Neural cell (in vitro differentiated cells): ENCODE data around the gene RAB9A. TPM values are rescaled to one million over a fixed set of nuclear protein-coding genes. Genes with fewer than 3 reads are reported as not detected.

Source experiments
- H2AFZ ChIP-seq: fragments of 200-600, 300-800 bp; sonication (generic), shearing (Covaris generic); 2 replicates; pipeline ENCODE4 v1.6.0; 2014; ENCODE audit warnings: low read depth, mild to moderate bottlenecking, antibody characterized with exemption, low read length, moderate library complexity
- H3F3A ChIP-seq: fragments of 200-600 bp; shearing (Covaris generic); 2 replicates; pipeline ENCODE4 v1.6.1; 2016; ENCODE audit warnings: mild to moderate bottlenecking, moderate library complexity, mixed read lengths, antibody characterized with exemption, low read length; ENCODE audit not compliant: insufficient read depth, poor library complexity, severe bottlenecking
- H3K27ac ChIP-seq: fragments of 200-600, 300-800 bp; sonication (generic), shearing (Covaris generic); 2 replicates; pipeline ENCODE4 v1.5.1; 2014; ENCODE audit warnings: mild to moderate bottlenecking, low read length, moderate library complexity
- H3K27me3 ChIP-seq: fragments of 300-800, 200-600 bp; sonication (generic), shearing (Covaris generic); 2 replicates; pipeline ENCODE4 v1.6.0; 2014; ENCODE audit warnings: mild to moderate bottlenecking, low read depth, low read length, moderate library complexity; ENCODE audit not compliant: insufficient read depth
- H3K36me3 ChIP-seq: fragments of 300-800, 200-600 bp; sonication (generic), shearing (Covaris generic); 2 replicates; pipeline ENCODE4 v1.5.1; 2014; ENCODE audit warnings: mild to moderate bottlenecking, antibody characterized with exemption, low read length, moderate library complexity; ENCODE audit not compliant: insufficient read depth
- H3K4me2 ChIP-seq: fragments of 300-800, 200-600 bp; sonication (generic), shearing (Covaris generic); 2 replicates; pipeline ENCODE4 v1.6.0; 2014; ENCODE audit warnings: mild to moderate bottlenecking, low read length
- H3K4me3 ChIP-seq: fragments of 300-800, 200-600 bp; sonication (generic), shearing (Covaris generic); 2 replicates; pipeline ENCODE4 v1.5.1; 2014; ENCODE audit warnings: mild to moderate bottlenecking, low read length, moderate library complexity
- H3K79me2 ChIP-seq: fragments of 200-600 bp; shearing (Covaris generic); replicated peaks from 2 replicates; pipeline ENCODE4 v1.6.0; 2014; ENCODE audit warnings: mild to moderate bottlenecking, low read length, moderate library complexity; ENCODE audit not compliant: insufficient read depth
- H3K9ac ChIP-seq: fragments of 300-800, 200-600 bp; sonication (generic), shearing (Covaris generic); 2 replicates; pipeline ENCODE4 v1.6.1; 2016; ENCODE audit warnings: mild to moderate bottlenecking, low read length, mixed read lengths
- H3K9me2 ChIP-seq: fragments of 200-600 bp; shearing (Covaris generic); 2 replicates; pipeline ENCODE4 v1.6.1; 2016; ENCODE audit warnings: mild to moderate bottlenecking, low read length, mixed read lengths; ENCODE audit not compliant: insufficient read depth
- H3K9me3 ChIP-seq: fragments of 200-600, 300-800 bp; sonication (generic), shearing (Covaris generic); 2 replicates; pipeline ENCODE4 v1.6.1; 2016; ENCODE audit warnings: mild to moderate bottlenecking, mixed run types, low read length, moderate library complexity, mixed read lengths
- H4K20me1 ChIP-seq: fragments of 200-600 bp; shearing (Covaris generic); 2 replicates; pipeline ENCODE4 v1.6.1; 2016; ENCODE audit warnings: mild to moderate bottlenecking, mixed run types; ENCODE audit not compliant: insufficient read depth
- CTCF ChIP-seq: fragments of 450-650 bp; IDR thresholded peaks from 2 replicates; pipeline ENCODE4 v1.5.1; 2014; ENCODE audit warnings: antibody characterized with exemption, mild to moderate bottlenecking, moderate library complexity; ENCODE audit not compliant: poor library complexity, severe bottlenecking
- EP300 ChIP-seq: fragments of 450-650 bp; conservative IDR thresholded peaks from 2 replicates; pipeline ENCODE4 v1.6.1; 2014; ENCODE audit warnings: antibody characterized with exemption, mild to moderate bottlenecking, moderate library complexity; ENCODE audit not compliant: poor library complexity, severe bottlenecking
- EZH2 ChIP-seq: fragments of 200-600, 300-800 bp; shearing (Covaris generic), sonication (generic); IDR thresholded peaks from 2 replicates; pipeline ENCODE4 v1.6.1; 2014; ENCODE audit warnings: antibody characterized with exemption, low read length, borderline replicate concordance, mild to moderate bottlenecking; ENCODE audit not compliant: insufficient read depth, poor library complexity, severe bottlenecking
- MXI1 ChIP-seq: fragments of 450-650 bp; conservative IDR thresholded peaks from 2 replicates; pipeline ENCODE4 v1.6.1; 2014; ENCODE audit warnings: antibody characterized with exemption, mild to moderate bottlenecking; ENCODE audit not compliant: poor library complexity, severe bottlenecking
- POLR2AphosphoS5 ChIP-seq: IDR thresholded peaks from 2 replicates; pipeline ENCODE4 v1.6.1; 2012
- RAD21 ChIP-seq: fragments of 450-650 bp; conservative IDR thresholded peaks from 2 replicates; pipeline ENCODE4 v1.6.1; 2014; ENCODE audit warnings: antibody characterized with exemption, mild to moderate bottlenecking, moderate library complexity
- REST ChIP-seq: IDR thresholded peaks from 2 replicates; pipeline ENCODE4 v1.6.1; 2012; ENCODE audit warnings: borderline replicate concordance
- SMC3 ChIP-seq: fragments of 450-650 bp; conservative IDR thresholded peaks from 2 replicates; pipeline ENCODE4 v1.6.1; 2014; ENCODE audit warnings: antibody characterized with exemption, mild to moderate bottlenecking, moderate library complexity; ENCODE audit not compliant: poor library complexity
- TAF1 ChIP-seq: IDR thresholded peaks from 2 replicates; pipeline ENCODE4 v1.6.1; 2012; ENCODE audit warnings: low read depth
- polyA plus RNA-seq: library from polyadenylated mRNA; depleted of rRNA; stranded (reverse); fragments of >200 nt; gene quantifications from 2 replicates; pipeline ENCODE4 v1.2.3, GENCODE V29; 2014

Gene RAB9A
- polyA plus RNA-seq, 1 donor from 2014 or later: 26.9 TPM

DNA sequence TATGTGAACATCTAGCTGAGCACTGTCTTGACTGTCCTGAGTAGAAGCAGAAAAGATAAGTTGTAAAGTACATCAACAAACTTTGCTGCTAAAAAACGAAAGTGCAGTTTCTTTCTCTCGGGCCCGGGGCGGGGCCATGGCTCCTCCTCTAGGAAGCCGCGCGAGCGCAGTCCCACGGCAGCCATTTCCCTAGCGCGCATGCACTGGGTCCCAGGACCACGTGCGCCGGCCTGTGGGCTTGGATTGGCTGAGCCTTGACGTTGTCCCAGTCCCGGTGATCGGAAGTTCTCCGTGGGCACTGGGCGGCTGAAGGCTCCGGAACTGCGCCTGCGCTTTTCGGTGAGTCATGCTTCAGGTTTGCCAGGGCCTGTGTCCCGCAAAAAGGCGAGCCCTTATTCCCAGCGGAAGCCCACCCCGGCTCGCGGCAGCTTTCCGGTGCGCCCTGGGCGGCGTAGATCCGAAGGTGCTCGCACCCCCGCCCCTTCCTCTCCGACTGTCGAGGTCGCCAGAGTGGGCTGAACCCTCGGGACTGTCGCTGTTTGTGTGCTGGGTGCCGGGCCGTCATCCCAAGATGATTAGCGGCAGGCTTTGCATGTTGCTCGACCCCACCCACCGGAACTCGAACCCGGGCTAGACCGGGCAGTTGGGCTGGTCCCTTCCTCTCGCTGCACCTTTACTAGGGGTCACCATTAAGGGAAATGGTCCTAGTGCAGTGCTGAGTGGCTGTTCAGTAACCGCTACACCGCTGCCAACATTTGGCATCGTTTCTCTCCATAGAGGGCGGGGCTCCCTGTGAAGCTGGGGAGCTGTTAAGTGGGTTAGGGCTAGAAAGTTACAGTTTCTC lies 35.9 kb upstream of the RAB9A start, which contains the start of gene TCEANC:
TSS of gene TCEANC (plus strand) at position 292 of the 844 bp plus-strand sequence. CDS start 9,368 bp downstream, outside the sequence.
- Histone ChIP-seq H3K27me3 (no peaks in the 10 kb centered on the region), H3F3A (no peaks in the 10 kb centered on the region), H3K36me3 (no peaks in the 10 kb centered on the region), H4K20me1 (no peaks in the 10 kb centered on the region), H3K9me3 (no peaks in the 10 kb centered on the region), H3K79me2 (no peaks in the 10 kb centered on the region), H3K27ac (peak within 1 kb of the TSS; percentile 79), H3K9ac (peak within 1 kb of the TSS; percentile 83), H3K4me3 (peak within 1 kb of the TSS; percentile 80), H3K4me2 (peak within 1 kb of the TSS; percentile 72), H2AFZ (peak within 1 kb of the TSS; percentile 65), H3K9me2 (no peaks in the 10 kb centered on the region)
- TF ChIP-seq POLR2AphosphoS5 (peak; percentile 86), CTCF (no peak), MXI1 (peak; percentile 75), TAF1 (no peak), REST (peak; percentile 41)

- H3K9me3 ChIP-seq: no peaks in the 10 kb centered on the region
- H3F3A ChIP-seq: no peaks in the 10 kb centered on the region
- H3K9ac ChIP-seq: peak overlapping the region; percentile 83
- no peaks in the 10 kb centered on the region for H4K20me1 ChIP-seq
- no peak overlapping the region for H3K27ac ChIP-seq
- H3K36me3 ChIP-seq: no peaks in the 10 kb centered on the region
- peak overlapping the region; percentile 80 for H3K4me3 ChIP-seq
- no peak overlapping the region for H2AFZ ChIP-seq
- no peaks in the 10 kb centered on the region for H3K9me2 ChIP-seq
- no peaks in the 10 kb centered on the region for H3K27me3 ChIP-seq
- peak overlapping the region; percentile 72 for H3K4me2 ChIP-seq
- H3K79me2 ChIP-seq: no peaks in the 10 kb centered on the region
- TF ChIP-seq EZH2: no peak
- no peak for TF ChIP-seq MXI1
- TF ChIP-seq CTCF: no peak
- TF ChIP-seq RAD21: no peak
- no peak for TF ChIP-seq POLR2AphosphoS5
- TF ChIP-seq TAF1: no peak
- TF ChIP-seq SMC3: no peak
- TF ChIP-seq REST: no peak
- no peak for TF ChIP-seq EP300
Measured at GRCh38 chrX:13654116-13654515, 34.8 kb upstream of the RAB9A start.
